Upper lobe of left lung (tissue), 6 donors: ENCODE results near the gene CWH43. TPM values are rescaled to one million over a fixed set of nuclear protein-coding genes. Genes with fewer than 3 reads are reported as not detected.
"Not testable (repeated sequence)": the region's sequence is repeated elsewhere in the genome, so short reads cannot be mapped to it uniquely, and the experiment has no call there.

Experiments used
- ATAC-seq, 2 donors: fragments of 200-7000 bp; cut with Tn5 transposase; one replicate each; pipeline ENCODE4 v1.9.1; 2022; ENCODE audit warnings: mild to moderate bottlenecking in 2 of 2, moderate library complexity in 2 of 2; ENCODE audit not compliant: low FRiP score in 2 of 2
- DNase-seq, 2 donors: peaks; one replicate each; pipeline ENCODE4 v3.0.0-alpha.2; 2019 to 2020
- H3K27ac ChIP-seq, 4 donors: fragments of 200-600 bp; sonication (generic); one replicate each; pipeline ENCODE4 v1.5.1; 2016 to 2019
- H3K27me3 ChIP-seq, 4 donors: fragments of 200-600 bp; sonication (generic); one replicate each; pipeline ENCODE4 v1.5.1; 2017 to 2019
- H3K36me3 ChIP-seq, 4 donors: fragments of 200-600 bp; sonication (generic); one replicate each; pipeline ENCODE4 v1.5.1; 2016 to 2019
- H3K4me1 ChIP-seq, 4 donors: fragments of 200-600 bp; sonication (generic); one replicate each; pipeline ENCODE4 v1.5.1; 2018 to 2019
- H3K4me3 ChIP-seq, 4 donors: fragments of 200-600 bp; sonication (generic); one replicate each; pipeline ENCODE4 v1.5.1; 2017 to 2019; ENCODE audit warnings: mild to moderate bottlenecking in 2 of 4, moderate library complexity in 1 of 4
- H3K9me3 ChIP-seq, 4 donors: fragments of 200-600 bp; sonication (generic); one replicate each; pipeline ENCODE4 v1.5.1; 2018 to 2019
- CTCF ChIP-seq, 6 experiments: fragments of 450-650 bp in 4 of 6; fragments of 200-600 bp in 2 of 6; sonication (generic) in 2 of 6; IDR thresholded peaks; one replicate each; pipeline ENCODE4 v1.5.1; 2016 to 2019; ENCODE audit warnings: antibody characterized with exemption in 6 of 6
- EP300 ChIP-seq, 4 donors: sonication (generic); formaldehyde crosslinking; IDR thresholded peaks; one replicate each; pipeline ENCODE4 v1.5.1; 2017; ENCODE audit warnings: antibody characterized with exemption in 4 of 4, control low read depth in 2 of 4
- POLR2A ChIP-seq, 4 donors: fragments of 450-650 bp; IDR thresholded peaks; one replicate each; pipeline ENCODE4 v1.5.1; 2016 to 2017; ENCODE audit warnings: antibody characterized with exemption in 4 of 4, mild to moderate bottlenecking in 2 of 4
- POLR2AphosphoS5 ChIP-seq, 2 donors: sonication (generic); formaldehyde crosslinking; IDR thresholded peaks; one replicate each; pipeline ENCODE4 v1.5.1; 2017; ENCODE audit warnings: antibody characterized with exemption in 2 of 2
- WGBS, 2 donors: methylation state at CpG; one replicate each; pipeline ENCODE4 v1.1.5; 2017 to 2018; 5-methylcytosine and 5-hydroxymethylcytosine counted together
- total RNA-seq, 6 donors: library from RNA; depleted of rRNA in 4 of 6; stranded (reverse); fragments of >200 nt in 4 of 6; gene quantifications; one replicate each; pipeline versions ENCODE4 v1.1.0 to v1.2.1, GENCODE V29; 2016 to 2021
- donor health status: DM: no; HTN: no; CAD: no; lungs with moderate emphysema.
- donor health status: DM: no; HTN: yes; CAD: no; lungs with severe emphysema.

Gene CWH43
- total RNA-seq, 6 donors from 2014 or later: 0.67 to 1.7 (median 1.1) TPM; not detected in 2

GRCh38 chr4:48954314-48954713 is 31.8 kb upstream of the CWH43 start:
- Histone ChIP-seq H3K9me3 (no peaks in the 10 kb centered on the region), H3K36me3 (no peaks in the 10 kb centered on the region), H3K27ac (no peak overlapping the region), H3K27me3 (no peaks in the 10 kb centered on the region), H3K4me1 (no peaks in the 10 kb centered on the region), H3K4me3 (no peak overlapping the region)
- 85 to 92% methylated on average over 2 of the region's 2 CpGs for WGBS, 2 donors
- TF ChIP-seq POLR2A (IDR thresholded peaks at IDR 0.05) (no peak), POLR2AphosphoS5 (IDR thresholded peaks at IDR 0.05) (no peak), CTCF (IDR thresholded peaks at IDR 0.05) (no peak), EP300 (IDR thresholded peaks at IDR 0.05) (no peak)
- DNase-seq: no peak
- ATAC-seq: no peak

- not testable (repeated sequence) for H3K27me3 ChIP-seq, H3K36me3 ChIP-seq, H3K27ac ChIP-seq, H3K4me1 ChIP-seq, H3K9me3 ChIP-seq, DNase-seq, ATAC-seq, H3K4me3 ChIP-seq
- WGBS, 2 donors: 71 to 86% methylated on average over 5 of the region's 5 CpGs
Observed at GRCh38 chr4:48957366-48957765, 28.7 kb upstream of the CWH43 start.

GRCh38 chr4:48958582-48958981 is 27.5 kb upstream of the CWH43 start:
- TF ChIP-seq EP300 (IDR thresholded peaks at IDR 0.05) (no peak), CTCF (IDR thresholded peaks at IDR 0.05) (no peak), POLR2AphosphoS5 (IDR thresholded peaks at IDR 0.05) (no peak), POLR2A (IDR thresholded peaks at IDR 0.05) (no peak)
- no peaks in the 10 kb centered on the region for H3K27me3 ChIP-seq
- H3K9me3 ChIP-seq: no peaks in the 10 kb centered on the region
- H3K4me3 ChIP-seq: no peak overlapping the region
- ATAC-seq (no peak), DNase-seq (no peak)
- WGBS, 2 donors: 86 to 87% methylated on average over 2 of the region's 2 CpGs
- no peaks in the 10 kb centered on the region for H3K36me3 ChIP-seq
- no peak overlapping the region for H3K27ac ChIP-seq
- no peaks in the 10 kb centered on the region for H3K4me1 ChIP-seq

GRCh38 chr4:48960988-48961635 is 25.0 kb upstream of the CWH43 start:
- WGBS, 2 donors: 75 to 80% methylated on average over 3 of the region's 3 CpGs
- Histone ChIP-seq H3K27ac (no peak overlapping the region), H3K4me1 (no peaks in the 10 kb centered on the region), H3K27me3 (no peaks in the 10 kb centered on the region), H3K4me3 (no peak overlapping the region), H3K36me3 (no peaks in the 10 kb centered on the region), H3K9me3 (no peaks in the 10 kb centered on the region)
- no peak for TF ChIP-seq EP300 (IDR thresholded peaks at IDR 0.05)
- no peak for TF ChIP-seq CTCF (IDR thresholded peaks at IDR 0.05)
- no peak for TF ChIP-seq POLR2A (IDR thresholded peaks at IDR 0.05)
- no peak for TF ChIP-seq POLR2AphosphoS5 (IDR thresholded peaks at IDR 0.05)
- ATAC-seq: no peak
- no peak for DNase-seq

GRCh38 chr4:48962636-48963035 is 23.4 kb upstream of the CWH43 start:
- TF ChIP-seq EP300 (IDR thresholded peaks at IDR 0.05) (no peak), CTCF (IDR thresholded peaks at IDR 0.05) (no peak), POLR2AphosphoS5 (IDR thresholded peaks at IDR 0.05) (no peak)

More at GRCh38 chr4:48962636-48963035, 23.4 kb upstream of the CWH43 start:
- Histone ChIP-seq H3K27me3 (no peaks in the 10 kb centered on the region), H3K4me1 (no peaks in the 10 kb centered on the region), H3K27ac (no peak overlapping the region), H3K4me3 (no peak overlapping the region), H3K9me3 (no peaks in the 10 kb centered on the region), H3K36me3 (no peaks in the 10 kb centered on the region)
- WGBS, 2 donors: 80 to 84% methylated on average over 5 of the region's 5 CpGs
- ATAC-seq (no peak), DNase-seq (no peak)
